Inflammatory macrophage treated with lipopolysaccharide for 4 hours (primary cell): ENCODE measurements around the gene ZNF664.

Experiments
- DNase-seq: peaks from one replicate; pipeline ENCODE4 v3.0.0-alpha.2; 2020

Gene ZNF664

GRCh38 chr12:124013073-124013472, 40.1 kb downstream of the ZNF664 start:
- DNase-seq = peak; percentile 9

GRCh38 chr12:124015494-124016461, 42.8 kb downstream of the ZNF664 start:
- DNase-seq = no peak

DNA sequence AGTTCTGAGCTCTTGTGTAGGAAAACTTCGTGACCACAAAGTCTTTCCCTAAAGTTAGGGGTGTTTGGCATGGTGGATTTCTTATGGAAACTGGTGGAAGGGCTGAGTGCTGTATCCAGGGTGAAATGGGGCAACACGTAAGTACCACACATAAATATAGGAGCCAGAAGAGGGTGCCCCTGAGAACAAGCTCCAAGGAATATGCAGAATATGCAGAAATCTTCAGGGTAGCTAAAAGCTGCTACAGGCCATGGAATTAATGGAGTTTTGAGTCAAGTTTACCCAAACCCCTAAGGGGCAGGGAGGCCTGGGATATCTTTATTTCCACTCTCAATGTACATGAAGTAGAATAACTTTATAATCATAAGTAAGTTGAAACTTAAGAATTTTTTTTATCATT, 44.0 kb downstream of the ZNF664 start:
- DNase-seq = no peak

DNA sequence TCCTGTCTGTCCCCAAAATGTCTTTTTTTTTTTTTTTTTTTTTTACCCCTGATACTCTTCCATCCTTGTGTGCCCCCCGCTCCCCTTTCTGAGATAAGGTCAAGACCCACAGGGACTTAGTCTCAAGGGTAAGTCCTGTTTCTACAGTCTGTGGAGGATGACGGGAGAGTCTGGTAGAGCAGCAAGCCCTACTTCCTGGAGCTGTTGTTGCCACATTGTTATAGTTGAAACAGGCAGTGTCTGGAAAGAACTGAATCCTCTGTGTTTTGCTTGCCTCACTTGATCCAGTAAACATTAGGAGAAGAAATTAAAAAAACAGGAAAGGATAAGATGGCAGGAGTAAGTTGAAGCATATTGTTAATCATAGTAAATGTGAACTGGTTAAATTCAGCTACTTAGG, 45.5 kb downstream of the ZNF664 start:
- no peak for DNase-seq

GRCh38 chr12:124019115-124019514, 46.1 kb downstream of the ZNF664 start:
- DNase-seq = no peak

DNA sequence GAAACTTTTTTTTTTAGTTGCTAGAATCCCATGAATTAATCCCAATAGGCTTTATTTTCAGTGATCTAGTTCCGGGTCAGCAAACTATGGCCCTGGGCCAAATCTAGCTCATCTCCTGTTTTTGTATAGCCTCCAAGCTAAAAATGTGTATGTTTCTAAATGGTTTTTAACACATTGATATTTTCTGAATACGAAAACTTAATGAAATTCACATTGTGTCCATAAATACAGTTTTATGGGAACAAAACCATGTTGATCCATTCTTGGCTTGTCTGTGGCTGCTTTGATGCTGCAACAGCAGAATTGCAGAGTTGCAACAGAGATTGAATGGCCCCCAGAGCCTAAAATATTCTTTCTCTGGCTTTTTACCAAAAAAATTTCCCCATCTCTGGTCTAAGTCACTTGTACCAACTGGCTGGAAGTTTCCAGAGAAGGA, 47.5 kb downstream of the ZNF664 start:
- DNase-seq = no peak

DNA sequence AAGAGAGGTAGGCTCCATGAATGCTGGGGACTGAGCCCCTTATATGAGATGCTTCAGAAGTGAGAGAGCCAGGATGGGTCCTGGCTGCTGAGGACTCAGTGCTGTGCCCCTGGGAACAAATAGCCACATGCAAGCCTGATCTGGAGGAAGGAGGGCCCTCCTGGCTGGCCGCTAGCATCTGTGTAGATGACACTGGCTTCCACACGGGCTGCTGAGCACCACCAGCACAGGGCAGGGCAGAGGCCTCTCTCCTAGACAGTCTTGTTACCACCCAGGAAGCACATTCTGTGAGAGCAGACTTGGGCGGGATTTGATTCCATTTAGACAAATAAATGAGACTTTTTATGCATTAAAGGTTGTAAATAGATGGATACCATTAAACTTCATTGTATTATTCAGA, 48.0 kb downstream of the ZNF664 start:
- DNase-seq = no peak

GRCh38 chr12:124022161-124022560, 49.1 kb downstream of the ZNF664 start:
- no peak for DNase-seq

DNA sequence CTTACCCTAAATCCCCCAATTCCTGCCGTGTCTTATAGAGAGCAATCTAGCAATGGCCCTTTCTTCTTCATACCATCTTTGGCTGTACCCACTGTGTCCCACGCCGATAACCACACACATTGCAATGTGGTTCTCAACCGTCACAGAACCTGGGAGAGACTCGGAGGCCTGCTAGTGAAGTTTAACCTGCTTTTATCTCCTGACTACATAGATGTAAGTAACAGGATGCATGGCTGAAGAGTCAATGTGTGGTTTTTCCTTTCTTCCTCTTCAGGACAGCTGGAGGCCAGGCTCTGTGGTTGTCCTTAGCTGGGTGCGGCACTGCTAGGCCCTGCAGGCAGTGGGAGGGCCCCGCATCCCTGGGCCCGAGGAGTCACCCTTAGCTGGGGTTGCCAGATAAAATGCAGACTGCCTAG, 51.3 kb downstream of the ZNF664 start:
- peak; percentile 25 for DNase-seq

GRCh38 chr12:124024776-124025175, 51.8 kb downstream of the ZNF664 start:
- no peak for DNase-seq

- no peak for DNase-seq
Observed at GRCh38 chr12:124025661-124026060, 52.6 kb downstream of the ZNF664 start.

DNA sequence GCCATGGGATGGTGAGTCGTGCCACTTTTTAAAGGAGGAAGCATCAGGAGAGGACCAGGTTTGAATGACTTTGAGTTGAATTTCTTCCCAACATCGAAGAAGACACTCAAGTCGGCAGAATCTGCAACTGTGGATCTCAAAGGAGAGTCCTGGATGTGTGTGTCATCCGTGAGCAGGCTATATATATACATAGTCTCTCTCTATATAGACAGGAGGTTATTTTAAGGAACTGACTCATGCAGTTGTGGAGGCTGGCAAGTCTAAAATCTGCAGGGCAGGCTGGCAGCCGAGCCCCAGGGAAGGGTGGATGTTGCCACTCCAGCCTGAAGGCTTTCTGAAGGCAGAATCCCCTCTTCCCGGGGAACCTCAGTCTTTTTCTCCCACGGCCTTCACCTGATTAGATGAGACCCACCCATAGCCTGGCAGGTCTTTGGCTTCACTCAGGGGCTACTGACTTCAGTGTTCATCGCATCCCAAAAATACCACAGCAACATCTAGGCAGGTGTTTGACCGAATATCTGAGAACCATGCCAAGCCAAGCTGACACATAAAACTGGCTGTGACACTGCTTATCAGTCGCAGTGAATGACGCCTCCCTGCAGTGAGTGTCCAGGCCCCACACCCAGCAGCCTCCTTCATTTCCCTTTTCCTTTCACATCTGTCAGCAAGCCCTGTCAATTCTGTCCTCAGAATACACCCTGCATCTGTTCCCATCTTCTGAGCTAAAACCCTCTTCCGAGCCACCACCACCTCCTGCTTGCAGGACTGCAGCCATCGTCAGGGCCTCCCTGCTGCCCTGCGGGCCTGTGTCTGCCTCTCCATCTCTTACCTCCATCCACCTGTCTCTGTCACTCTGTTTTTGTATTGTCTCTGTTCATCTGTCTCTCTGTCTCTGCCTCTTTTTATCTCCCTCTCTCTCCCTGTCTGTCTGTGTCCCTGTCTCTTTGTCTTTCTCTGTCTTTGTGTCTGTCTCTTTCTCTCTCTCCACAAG, 54.0 kb downstream of the ZNF664 start:
- peak; percentile 77 for DNase-seq

- DNase-seq = no peak
Observed at GRCh38 chr12:124027753-124028554, 54.9 kb downstream of the ZNF664 start.

DNA sequence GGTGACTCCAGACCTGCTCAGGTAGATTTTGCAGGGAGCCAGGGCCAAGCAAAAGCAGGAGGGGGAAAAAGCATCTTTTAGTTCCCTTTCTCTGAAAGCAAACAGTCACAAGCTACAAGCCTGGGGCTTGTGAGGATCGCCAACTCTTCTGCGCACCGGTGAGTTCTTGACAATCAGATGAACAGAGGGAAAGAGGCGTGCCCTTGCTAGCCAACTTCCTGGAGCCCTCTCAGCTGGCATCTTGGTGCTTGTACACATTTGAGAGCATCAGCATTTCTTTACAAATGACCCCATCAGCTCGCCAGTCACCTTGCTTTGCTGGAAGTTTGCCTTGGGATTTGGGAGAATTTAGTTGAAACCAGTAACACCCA, 55.5 kb downstream of the ZNF664 start:
- DNase-seq = no peak

- DNase-seq = no peak
Observed at GRCh38 chr12:124030008-124030407, 57.0 kb downstream of the ZNF664 start.

- DNase-seq = no peak
Observed at GRCh38 chr12:124030510-124030909, 57.5 kb downstream of the ZNF664 start.

GRCh38 chr12:124031058-124031457, 58.0 kb downstream of the ZNF664 start:
- no peak for DNase-seq

DNA sequence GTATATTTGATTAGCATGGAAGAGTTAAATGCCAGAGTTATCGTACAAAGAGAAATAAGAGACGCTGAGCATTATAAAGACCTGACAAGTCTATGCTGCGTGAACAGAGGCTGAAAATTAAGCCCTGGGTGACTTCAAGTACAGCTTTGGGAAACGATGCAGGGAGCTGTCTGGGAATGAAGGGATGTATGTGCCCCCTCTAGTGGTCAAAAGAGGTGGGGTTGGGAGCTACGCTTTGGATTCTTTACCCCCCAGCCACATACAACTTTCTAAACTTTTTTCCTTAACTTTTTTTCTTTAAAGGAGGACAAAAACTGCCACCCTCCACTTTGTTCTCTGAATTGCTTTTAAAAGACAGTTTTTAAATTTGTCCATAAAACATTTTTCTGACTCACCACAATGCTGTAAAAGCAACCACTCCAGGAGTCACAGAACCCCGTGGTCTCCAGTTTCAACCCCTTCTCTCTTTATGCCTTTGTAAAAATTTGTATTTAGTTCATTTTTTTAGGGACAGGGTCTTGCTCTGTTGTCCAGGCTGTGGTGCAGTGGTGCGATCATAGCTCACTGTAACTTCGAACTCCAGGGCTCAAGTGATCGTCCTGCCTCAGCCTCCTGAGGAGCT, 59.4 kb downstream of the ZNF664 start:
- DNase-seq = peak; percentile 40

GRCh38 chr12:124033859-124034258, 60.8 kb downstream of the ZNF664 start:
- no peak for DNase-seq

DNA sequence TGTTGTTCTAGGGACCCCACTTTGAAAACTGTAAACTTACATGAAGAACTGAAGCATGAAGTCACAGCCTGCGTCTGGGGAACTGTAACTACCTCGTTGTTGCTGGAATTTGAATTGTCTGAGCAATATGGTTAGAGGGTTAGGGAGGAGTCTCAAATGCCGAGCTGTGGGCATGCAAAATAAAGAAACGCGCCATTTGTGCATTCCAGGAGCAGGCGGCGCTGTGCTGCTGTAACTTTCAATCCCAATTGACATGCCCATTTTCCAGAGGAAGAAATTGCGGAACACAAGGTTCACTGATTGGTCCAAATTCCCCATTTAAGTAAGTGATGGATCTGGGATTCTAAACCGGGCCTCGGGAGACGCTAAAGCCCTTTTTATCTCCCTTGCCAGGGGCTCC, 61.3 kb downstream of the ZNF664 start:
- DNase-seq = no peak

- DNase-seq = no peak
Observed at GRCh38 chr12:124035163-124035562, 62.1 kb downstream of the ZNF664 start.

GRCh38 chr12:124036171-124036598, 63.2 kb downstream of the ZNF664 start:
- no peak for DNase-seq
